Inflammatory macrophage treated with lipopolysaccharide for 4 hours (primary cell): ENCODE measurements around the gene DCUN1D2.
"Not testable (repeated sequence)": the region's sequence is repeated elsewhere in the genome, so short reads cannot be mapped to it uniquely, and the experiment has no call there.

Source experiments
- DNase-seq: peaks from one replicate; pipeline ENCODE4 v3.0.0-alpha.2; 2020

The DCUN1D2 gene

DNA sequence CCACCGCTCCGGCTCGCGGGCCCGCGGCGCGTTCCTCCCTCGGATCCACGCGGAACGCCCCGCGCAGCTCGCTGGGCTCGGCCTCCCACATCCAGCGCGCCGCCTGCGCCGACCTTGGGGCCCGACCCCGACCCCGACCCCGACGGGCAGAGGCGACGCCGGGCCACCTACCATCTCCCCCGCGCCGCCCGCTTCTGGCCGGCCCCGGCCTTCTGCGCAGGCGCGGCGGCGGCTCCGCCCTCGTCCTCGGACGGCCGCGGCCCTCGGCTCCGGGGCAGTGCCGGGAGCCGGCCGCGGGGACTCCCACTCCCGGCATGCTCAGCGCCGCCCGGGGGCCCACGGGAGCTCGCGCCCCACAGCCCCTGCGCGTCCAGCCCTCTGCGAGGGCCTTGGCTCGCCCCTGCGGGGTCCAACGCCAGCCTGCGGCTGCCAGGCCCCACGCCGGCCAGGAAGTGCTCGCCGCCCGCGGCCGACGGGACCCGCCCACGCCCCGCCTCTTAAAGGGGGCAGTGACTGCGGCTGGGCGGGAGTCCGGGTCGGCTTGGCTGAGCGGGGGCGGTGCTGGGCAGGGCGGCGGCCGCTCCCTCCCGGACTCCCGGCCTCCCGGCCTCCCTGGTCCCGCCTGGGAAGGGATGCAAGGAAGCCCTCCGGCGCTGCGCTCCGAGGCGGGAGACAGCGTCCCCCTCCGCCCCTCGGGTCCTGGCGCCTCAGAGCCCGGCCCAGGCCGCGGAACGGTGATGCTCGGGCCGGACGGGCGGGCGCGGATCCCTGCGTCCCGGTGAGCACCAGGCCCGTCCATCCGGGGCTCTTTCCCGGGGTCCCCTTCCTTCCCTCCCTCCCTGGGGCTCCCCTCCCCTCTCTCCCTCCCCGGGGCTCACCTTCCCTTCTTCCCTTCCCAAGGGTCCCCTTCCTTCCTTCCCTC lies at the start of gene DCUN1D2:
DCUN1D2 (minus strand) TSS at position 216 of the 922 bp plus-strand sequence; CDS start at position 174, 42 bp downstream.
- peak; percentile 91 for DNase-seq

DNA sequence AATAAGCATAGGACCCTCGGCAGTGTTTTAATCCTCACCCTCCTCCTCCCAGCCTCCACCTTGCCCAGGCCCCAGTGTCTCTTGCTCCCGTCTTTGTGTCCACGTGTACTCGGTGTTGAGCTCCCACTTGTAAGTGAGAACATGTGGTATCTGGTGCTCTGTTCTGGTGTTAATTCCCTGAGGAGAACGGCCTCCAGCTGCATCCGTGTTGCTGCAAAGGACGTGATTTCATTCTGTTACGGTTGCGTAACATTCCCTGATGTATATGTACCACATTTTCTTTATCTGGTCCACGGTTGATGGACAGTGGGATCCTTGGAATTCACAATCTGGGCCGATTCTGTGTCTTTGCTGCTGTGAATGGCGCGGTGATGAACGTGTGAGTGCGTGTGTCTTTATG lies 49.3 kb upstream of the DCUN1D2 start:
- no peak for DNase-seq

DNA sequence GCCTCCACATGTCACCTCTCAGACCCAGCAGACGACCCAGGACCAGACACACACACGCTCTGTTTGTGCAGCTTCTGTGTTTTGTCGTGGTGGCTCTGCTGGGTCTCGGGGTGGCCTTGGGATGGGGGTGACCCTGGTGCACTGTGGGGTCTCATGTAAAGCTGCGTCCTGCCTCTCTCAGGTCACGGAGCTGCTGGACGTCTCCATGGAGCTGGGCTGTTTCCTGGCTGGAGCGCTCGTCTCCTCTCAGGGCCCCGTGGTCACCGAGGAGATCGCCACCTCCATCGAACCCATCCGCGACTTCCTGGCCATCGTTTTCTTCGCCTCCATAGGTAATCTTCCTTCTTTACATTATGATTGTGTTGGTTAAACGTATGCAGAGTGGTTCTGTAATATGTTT lies 48.7 kb upstream of the DCUN1D2 start:
- no peak for DNase-seq

DNA sequence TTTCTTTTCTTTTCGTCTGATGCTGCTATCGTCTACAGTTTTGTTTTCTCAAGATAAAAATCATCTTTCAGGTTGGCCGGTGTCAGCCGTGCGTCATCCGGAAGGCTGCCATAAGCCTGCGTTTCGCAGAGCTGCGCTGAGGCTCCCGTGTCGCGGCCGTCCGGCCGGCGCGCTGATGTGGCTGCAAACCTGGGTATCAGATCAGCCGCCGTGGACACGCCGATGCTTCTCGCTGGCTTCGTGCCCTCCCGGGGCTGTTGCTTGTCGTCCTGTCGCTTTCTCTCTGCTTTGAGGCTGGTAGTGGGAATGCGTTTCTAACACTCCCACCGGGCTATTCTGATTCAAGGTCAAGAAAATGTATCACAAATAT lies 48.2 kb upstream of the DCUN1D2 start:
- DNase-seq, result no peak

DNA sequence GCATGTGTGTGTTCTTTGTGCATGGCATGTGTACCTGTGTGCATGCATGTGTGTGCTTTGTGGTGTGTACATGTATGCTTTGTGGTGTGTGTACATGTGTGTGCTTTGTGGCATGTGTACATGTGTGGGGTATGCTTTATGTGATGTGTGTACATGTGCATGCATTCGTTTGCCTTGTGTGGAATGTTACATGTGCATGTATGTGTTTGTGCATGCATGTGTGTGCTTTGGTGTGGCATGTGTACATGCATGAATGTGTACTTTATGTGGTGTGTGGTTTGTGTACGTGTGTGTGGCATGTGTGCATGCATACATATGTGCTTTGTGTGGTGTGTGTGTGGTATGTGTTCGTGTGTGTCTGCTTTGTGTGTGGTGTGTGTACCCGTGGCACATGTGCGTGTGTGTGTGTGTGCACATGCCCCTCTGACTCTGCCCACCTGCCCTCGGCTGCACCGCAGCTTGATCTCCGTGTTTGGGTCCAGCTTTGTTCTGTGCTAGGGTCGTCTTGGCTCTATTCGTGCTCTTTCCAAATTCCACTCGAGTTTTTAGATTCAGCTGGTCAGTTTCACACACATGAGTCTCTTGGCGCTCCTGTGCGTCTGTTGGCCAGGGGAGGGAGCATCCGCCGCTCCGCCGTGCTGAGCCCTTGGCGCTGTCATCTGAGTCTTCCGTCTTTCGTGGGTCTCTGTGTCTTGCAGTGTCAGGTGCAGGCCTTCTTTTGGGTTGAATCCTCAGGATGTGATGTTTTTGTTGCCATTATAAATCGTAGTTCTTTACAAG lies 47.6 kb upstream of the DCUN1D2 start:
- DNase-seq, result no peak

- DNase-seq, result no peak
Measured at GRCh38 chr13:113537205-113537604, 46.7 kb upstream of the DCUN1D2 start.

DNA sequence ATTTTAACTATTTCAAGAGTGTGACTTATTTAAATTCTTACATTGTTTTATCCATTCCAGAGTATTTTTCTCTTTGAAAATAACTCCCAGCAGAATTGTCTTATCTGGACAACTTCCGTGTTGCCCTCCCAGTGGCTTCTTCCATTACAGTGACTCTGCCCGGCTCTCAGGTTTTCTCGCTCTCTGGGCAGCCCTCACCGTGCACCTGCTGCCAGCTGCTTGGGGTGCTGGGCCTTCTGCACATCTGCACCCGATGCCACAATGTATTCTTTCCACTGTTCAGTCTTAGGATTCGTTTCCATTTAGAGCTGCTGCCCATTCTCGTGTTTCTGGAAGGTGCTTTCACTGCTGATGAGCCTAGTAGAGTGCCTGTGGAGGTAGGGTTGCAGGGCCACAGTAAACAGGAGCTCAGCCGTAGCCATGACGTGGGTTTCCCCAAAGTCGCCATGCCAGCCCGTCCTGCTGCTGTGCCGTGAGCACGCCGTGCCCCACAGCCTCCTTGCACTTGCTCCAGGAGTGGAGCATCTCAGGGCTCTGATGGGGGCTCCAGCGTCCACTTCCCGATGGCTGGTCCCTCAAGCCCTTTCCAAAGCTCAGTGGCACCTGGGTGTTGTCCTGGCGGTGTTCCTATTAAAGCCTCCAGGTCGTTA lies 46.1 kb upstream of the DCUN1D2 start:
- no peak for DNase-seq

- no peak for DNase-seq
Measured at GRCh38 chr13:113535381-113535781, 44.9 kb upstream of the DCUN1D2 start.

GRCh38 chr13:113534236-113534860 lies 43.8 kb upstream of the DCUN1D2 start:
- no peak for DNase-seq

- no peak for DNase-seq
Measured at GRCh38 chr13:113533161-113533840, 42.8 kb upstream of the DCUN1D2 start.

- DNase-seq, result no peak
Measured at GRCh38 chr13:113532156-113532806, 41.8 kb upstream of the DCUN1D2 start.

DNA sequence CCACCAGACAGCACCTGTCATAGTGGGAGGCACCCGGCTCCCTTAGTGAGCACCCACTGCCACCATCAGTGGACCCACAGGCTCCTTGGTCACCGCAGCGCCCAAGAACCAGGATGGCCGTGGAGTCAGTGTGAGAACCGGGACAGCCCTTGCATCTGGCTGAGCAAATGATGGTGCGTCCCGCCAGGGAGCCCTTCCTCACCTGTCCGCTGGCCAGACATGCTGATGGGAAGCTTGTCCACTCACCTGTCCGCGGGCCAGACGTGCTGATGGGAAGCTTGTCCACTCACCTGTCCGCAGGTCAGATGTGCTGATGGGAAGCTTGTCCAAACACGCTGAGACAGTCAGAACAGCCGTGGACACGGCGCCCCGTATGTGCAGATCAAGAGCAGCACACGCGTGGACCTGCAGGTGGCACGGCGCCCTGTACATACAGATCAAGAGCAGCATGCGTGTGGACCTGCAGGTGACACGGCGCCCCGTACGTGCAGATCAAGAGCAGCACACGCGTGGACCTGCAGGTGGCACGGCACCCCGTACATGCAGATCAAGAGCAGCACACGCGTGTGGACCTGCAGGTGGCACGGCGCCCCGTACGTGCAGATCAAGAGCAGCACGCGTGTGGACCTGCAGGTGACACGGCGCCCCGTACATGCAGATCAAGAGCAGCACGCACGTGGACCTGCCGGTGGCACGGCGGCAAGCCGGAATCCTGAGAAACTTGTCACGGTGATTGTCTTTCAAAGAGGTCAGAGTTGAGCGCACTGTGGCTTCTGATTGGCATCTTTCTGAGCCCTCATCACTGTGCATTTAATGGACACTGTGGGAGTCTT lies 40.7 kb upstream of the DCUN1D2 start:
- DNase-seq, result no peak

GRCh38 chr13:113528813-113529180 lies 38.3 kb upstream of the DCUN1D2 start:
- no peak for DNase-seq

DNA sequence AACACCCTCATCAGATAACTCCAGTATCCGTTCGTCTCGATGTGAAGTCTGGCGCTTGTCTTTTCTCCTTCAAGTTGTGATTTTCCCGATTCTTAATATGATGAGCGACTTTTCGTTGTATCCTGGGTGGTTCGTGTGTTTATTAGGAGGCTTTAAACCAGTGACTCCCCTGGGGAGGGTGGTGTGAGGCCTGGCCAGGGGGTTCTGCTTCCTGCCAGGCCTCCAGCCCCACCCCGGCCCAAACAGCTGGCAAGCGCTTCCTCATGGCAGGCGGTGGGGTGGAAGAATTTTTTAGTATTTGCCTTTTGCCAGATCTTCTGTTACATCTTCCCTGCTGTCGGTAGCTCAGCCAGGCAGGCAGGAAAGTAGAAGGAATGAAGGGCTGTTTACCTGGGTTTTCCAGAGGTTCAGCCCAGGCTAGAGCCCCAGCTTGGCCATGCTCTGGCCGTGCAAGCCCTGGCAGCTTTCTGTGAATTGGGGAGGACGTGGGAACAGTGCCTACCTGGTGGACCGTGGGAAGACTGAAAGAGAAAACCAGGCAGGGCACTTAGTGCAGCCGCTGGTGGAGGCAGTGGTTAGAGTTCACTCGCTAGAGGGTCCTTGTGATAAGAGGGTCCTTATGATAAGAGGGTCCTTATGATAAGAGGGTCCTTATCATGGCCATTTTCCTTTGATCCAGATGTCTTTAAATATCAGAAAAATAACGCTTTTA lies 37.7 kb upstream of the DCUN1D2 start:
- DNase-seq, result no peak

- DNase-seq, result peak; percentile 7
Measured at GRCh38 chr13:113527272-113527958, 36.9 kb upstream of the DCUN1D2 start.

- DNase-seq, result no peak
Measured at GRCh38 chr13:113526466-113527220, 36.1 kb upstream of the DCUN1D2 start.

DNA sequence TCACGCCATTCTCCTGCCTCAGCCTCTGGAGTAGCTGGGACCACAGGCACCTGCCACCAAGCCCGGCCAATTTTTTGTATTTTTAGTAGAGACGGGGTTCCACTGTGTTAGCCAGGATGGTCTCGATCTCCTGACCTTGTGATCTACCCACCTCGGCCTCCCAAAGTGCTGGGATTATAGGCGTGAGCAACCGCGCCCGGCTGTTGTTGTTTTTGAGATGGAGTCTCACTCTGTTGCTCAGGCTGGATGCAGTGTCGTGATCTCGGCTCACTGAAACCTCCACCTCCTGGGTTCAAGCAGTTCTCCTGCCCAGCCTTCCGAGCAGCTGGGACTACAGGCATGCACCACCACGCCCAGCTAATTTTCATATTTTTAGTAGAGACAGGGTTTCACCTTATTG lies 31.9 kb upstream of the DCUN1D2 start:
- not testable (repeated sequence) for DNase-seq

- no peak for DNase-seq
Measured at GRCh38 chr13:113520571-113520970, 30.1 kb upstream of the DCUN1D2 start.

DNA sequence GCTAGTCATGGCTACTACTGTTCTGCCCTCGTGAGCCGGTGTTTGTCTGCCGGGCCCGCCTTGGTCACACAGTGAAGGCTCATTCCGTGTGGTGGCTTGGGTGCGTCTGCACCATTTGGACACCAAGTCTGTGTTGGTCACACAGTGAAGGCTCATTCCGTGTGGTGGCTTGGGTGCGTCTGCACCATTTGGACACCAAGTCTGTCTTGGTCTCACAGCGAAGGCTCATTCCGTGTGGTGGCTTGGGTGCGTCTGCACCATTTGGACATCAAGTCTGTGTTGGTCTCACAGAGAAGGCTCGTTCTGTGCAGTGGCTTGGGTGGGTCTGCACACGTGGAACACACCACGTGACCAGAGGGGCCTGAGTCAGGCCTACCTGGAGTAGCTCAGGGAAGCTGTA lies 29.0 kb upstream of the DCUN1D2 start:
- no peak for DNase-seq
